LNCAP (cell line): ENCODE measurements around the gene UGT2B15.
"Not testable (repeated sequence)": the region's sequence is repeated elsewhere in the genome, so short reads cannot be mapped to it uniquely, and the experiment has no call there.

Experiments used
- TF ChIP-seq, protein P1 (sequence below): fragments of 450-650 bp; IDR thresholded peaks from 2 replicates; pipeline ENCODE4 v1.5.1; 2017; ENCODE audit warnings: mild to moderate bottlenecking

UGT2B15 gene

DNA sequence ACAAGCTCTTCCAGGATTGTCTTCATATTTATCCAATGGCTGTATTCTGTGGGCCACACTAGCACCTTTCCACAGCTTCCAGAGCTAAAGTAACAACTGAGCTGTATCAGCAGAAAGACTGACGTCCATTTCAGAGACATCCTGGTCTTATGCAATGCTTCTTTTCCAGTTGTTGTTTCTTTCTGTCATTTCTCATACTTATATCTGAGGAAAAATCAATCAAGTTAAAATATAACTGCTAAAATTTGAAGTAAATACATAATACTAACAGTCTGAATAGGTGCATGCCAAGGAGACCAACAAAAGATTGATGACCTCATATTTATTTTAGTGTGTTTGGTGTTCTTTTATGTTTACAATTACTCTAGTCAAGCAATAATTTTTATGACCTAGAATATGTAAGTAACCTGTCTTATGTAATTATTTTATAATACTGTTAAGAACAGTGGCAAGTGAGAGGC is at the start of gene UGT2B15:
TSS of gene UGT2B15 (minus strand) at position 174 of the 461 bp plus-strand sequence. CDS start at position 140, 34 bp downstream.
- TF ChIP-seq, protein P1, sequence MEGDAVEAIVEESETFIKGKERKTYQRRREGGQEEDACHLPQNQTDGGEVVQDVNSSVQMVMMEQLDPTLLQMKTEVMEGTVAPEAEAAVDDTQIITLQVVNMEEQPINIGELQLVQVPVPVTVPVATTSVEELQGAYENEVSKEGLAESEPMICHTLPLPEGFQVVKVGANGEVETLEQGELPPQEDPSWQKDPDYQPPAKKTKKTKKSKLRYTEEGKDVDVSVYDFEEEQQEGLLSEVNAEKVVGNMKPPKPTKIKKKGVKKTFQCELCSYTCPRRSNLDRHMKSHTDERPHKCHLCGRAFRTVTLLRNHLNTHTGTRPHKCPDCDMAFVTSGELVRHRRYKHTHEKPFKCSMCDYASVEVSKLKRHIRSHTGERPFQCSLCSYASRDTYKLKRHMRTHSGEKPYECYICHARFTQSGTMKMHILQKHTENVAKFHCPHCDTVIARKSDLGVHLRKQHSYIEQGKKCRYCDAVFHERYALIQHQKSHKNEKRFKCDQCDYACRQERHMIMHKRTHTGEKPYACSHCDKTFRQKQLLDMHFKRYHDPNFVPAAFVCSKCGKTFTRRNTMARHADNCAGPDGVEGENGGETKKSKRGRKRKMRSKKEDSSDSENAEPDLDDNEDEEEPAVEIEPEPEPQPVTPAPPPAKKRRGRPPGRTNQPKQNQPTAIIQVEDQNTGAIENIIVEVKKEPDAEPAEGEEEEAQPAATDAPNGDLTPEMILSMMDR: not testable (repeated sequence)

DNA sequence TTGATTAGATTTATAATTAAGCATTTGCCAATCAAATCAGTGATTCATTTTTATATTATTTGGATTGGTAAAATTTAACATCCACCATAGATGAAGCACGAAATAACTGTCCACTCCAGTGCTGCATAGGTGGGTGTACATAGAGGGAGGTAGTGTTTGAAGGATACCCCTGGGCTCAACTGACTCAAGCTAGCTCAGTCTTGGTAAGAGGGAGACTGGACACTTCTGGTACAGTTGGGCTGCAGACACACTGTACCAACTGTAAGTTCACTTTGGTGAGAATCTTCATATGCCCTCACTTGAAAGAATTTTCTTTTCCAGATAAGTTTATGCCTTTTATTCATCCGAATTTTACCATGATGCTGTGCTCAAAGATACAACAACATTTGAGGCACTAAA is 48.6 kb upstream of the UGT2B15 start:
- TF ChIP-seq, protein P1: no peak

DNA sequence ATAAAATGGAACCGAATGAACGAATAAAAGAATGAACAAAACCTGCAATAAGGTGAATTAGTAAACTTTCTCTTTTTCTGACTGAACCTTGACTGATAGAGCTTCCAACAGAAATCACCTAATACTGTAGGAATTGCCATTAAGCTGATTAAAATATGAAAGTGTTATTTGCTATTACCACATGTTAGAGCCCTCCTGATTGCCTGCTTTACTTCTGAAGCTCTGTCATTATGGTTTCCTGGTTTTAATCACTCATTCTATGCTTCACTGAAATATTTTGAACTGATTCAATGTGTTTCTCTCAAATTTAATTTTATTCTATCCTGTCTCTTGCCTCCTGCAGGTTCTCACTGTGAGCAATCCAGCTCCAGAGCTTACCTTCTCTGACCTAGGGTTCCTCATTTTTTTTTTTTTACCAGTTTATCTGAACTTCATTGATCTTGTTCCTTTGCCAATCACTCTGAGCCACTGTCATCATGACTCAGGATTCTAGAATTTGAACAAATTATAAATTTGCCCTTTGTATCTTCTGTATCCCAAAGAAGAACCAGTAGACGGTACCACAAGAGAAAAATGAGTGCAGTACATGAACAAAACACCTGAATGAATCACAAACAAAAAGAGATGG is 48.1 kb upstream of the UGT2B15 start:
- TF ChIP-seq, protein P1: no peak

DNA sequence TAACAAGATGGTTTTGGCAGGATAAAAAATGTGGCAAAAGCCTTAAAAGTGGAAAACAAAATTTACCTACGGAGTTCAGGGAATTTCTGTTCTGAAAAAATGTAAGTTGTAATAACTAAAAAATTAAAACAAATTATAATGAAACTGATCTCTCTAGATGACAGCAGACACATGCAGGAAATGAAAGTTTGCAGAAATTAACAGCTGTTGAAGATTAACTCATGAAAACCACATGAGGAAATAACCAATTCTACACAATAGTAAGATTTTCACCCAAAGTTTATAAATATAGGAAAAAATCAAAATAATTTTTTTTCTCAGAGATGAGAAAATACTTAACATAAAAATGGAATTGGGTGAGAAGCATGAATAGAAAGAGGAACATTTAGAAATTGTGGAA is 47.5 kb upstream of the UGT2B15 start:
- TF ChIP-seq, protein P1: no peak

DNA sequence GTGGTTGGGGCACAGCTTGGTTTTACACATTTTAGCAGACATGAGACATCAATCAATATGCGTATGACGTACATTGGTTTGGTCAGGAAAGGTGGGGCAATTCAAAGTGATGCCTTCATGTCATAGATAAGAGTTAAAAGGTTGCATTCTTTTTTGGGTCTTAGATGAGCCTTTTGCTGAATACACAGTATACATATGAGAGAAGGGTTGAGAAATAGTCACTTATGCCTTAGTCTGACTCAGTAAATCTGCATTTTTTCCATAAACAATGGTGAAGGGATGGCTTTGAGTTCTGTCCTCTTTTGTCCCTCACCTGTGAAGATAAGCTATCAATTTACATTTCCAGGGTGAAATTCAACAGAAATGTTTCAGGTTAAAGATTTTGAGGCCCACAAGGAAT is 43.9 kb upstream of the UGT2B15 start:
- TF ChIP-seq, protein P1: no peak

DNA sequence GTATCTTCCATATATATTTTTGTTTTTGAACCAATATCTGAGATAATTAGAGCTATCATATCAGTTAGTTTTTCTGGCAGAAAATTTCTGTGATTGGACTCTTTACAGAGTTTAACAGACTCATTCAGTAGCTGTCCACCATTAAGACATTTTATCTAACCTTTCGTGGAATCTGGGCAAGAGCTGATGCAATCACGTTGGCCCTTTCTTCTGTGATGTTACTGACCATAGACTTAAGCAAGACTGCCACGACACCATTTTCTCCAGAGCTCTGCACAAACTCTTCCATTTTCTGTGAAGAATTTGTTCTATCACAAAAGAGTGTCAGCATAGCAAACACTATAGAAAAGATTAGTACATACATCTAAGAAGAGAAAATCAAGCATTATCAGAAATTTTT is 41.8 kb upstream of the UGT2B15 start:
- TF ChIP-seq, protein P1: no peak

DNA sequence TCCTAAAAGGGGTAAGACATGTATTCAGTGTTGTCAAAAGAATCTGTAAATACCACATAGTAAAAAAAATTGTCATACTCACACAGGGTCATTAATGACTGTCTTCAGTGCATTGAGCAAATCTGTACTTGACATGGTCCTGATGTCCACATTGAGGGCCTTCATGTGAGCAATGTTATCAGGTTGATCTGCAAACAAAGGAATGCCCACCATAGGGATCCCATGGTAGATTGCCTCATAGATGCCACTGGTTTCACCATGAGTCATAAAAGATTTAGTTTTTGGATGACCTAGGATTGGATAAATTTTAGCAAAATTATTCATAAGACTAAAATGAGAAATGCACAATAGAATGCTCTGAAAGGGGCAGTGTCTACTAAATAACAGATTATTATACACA is 38.1 kb upstream of the UGT2B15 start:
- TF ChIP-seq, protein P1: no peak

DNA sequence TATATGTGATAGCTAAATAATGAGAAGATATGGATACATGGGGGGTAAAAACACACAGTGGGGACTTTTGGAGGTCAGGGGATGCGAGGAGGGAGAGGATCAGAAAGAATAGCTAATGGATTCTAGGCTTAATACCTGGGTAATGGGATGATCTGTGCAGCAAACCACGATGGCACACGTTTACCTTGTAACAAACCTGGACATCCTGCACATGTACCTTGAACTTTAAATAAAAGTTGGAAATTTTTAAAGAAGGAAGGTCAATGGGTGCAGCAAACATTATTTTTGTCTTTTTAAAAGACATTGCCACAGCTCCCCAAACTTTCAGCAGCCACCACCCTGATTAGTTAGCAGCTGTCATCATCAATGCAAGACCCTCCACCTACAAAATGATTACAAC is 29.7 kb upstream of the UGT2B15 start:
- TF ChIP-seq, protein P1: no peak
